Measurements from ENCODE around the gene PLEKHD1.
"Not testable (repeated sequence)": the region's sequence is repeated elsewhere in the genome, so short reads cannot be mapped to it uniquely, and the experiment has no call there.

PLEKHD1 gene

GRCh38 chr14:69484444-69485314 is at the start of gene PLEKHD1:
Gene PLEKHD1, plus strand, starts transcription at chr14:69484728. Its CDS starts 238 bp downstream, at chr14:69484966.
- DNase-seq = peak; percentile 80

- DNase-seq = no peak
Observed at GRCh38 chr14:69439521-69440270, 44.8 kb upstream of the PLEKHD1 start.

- DNase-seq = no peak
Observed at GRCh38 chr14:69441948-69442347, 42.6 kb upstream of the PLEKHD1 start.

- DNase-seq = no peak
Observed at GRCh38 chr14:69443296-69443805, 41.2 kb upstream of the PLEKHD1 start.

- no peak for DNase-seq
Observed at GRCh38 chr14:69449216-69449615, 35.3 kb upstream of the PLEKHD1 start.

GRCh38 chr14:69451941-69452340 is 32.6 kb upstream of the PLEKHD1 start:
- no peak for DNase-seq

GRCh38 chr14:69458350-69458749 is 26.2 kb upstream of the PLEKHD1 start:
- DNase-seq = no peak

- DNase-seq = no peak
Observed at GRCh38 chr14:69459122-69459521, 25.4 kb upstream of the PLEKHD1 start.

- DNase-seq = peak; percentile 87
Observed at GRCh38 chr14:69460093-69460701, 24.3 kb upstream of the PLEKHD1 start.

GRCh38 chr14:69464379-69464778 is 20.1 kb upstream of the PLEKHD1 start:
- DNase-seq = no peak

GRCh38 chr14:69464829-69465228 is 19.7 kb upstream of the PLEKHD1 start:
- no peak for DNase-seq

- no peak for DNase-seq
Observed at GRCh38 chr14:69468949-69469348, 15.6 kb upstream of the PLEKHD1 start.

GRCh38 chr14:69471436-69471835 is 13.1 kb upstream of the PLEKHD1 start:
- DNase-seq = no peak

- DNase-seq = no peak
Observed at GRCh38 chr14:69471916-69472315, 12.6 kb upstream of the PLEKHD1 start.

- DNase-seq = no peak
Observed at GRCh38 chr14:69473260-69473659, 11.3 kb upstream of the PLEKHD1 start.

GRCh38 chr14:69473946-69474345 is 10.6 kb upstream of the PLEKHD1 start:
- no peak for DNase-seq

- peak; percentile 87 for DNase-seq
Observed at GRCh38 chr14:69475194-69475818, 9.2 kb upstream of the PLEKHD1 start.

GRCh38 chr14:69476824-69477450 is 7.6 kb upstream of the PLEKHD1 start:
- DNase-seq = not testable (repeated sequence)

- not testable (repeated sequence) for DNase-seq
Observed at GRCh38 chr14:69478055-69478454, 6.5 kb upstream of the PLEKHD1 start.

GRCh38 chr14:69479696-69480095 is 4.8 kb upstream of the PLEKHD1 start:
- DNase-seq = no peak

GRCh38 chr14:69480136-69480535 is 4.4 kb upstream of the PLEKHD1 start:
- no peak for DNase-seq

GRCh38 chr14:69481815-69482568 is 2.5 kb upstream of the PLEKHD1 start:
- DNase-seq = peak; percentile 99
